ENCODE data around the gene TSPAN13. TPM values are rescaled to one million over a fixed set of nuclear protein-coding genes. Genes with fewer than 3 reads are reported as not detected.

TSPAN13 gene
- 10.5 TPM for total RNA-seq
- polyA plus RNA-seq = 51.9 TPM
- long read RNA-seq, donor 1, partial matches to known transcripts = 0 of 3 reads
- long read RNA-seq, donor 1, other reads (novel, unspliced or antisense) = 0 of 3 reads
- long read RNA-seq, donor 2 = 0 reads
- long read RNA-seq, donor 3, transcript TSPAN13-201 (6 exons, 2,093 nt) = major isoform, 14 of 14 reads
- long read RNA-seq, donor 3, partial matches to known transcripts = 0 of 14 reads
- long read RNA-seq, donor 3, other reads (novel, unspliced or antisense) = 0 of 14 reads
- long read RNA-seq, donor 4, transcript TSPAN13-201 (6 exons, 2,093 nt) = major isoform, 10 of 10 reads
- long read RNA-seq, donor 4, partial matches to known transcripts = 0 of 10 reads
- long read RNA-seq, donor 4, other reads (novel, unspliced or antisense) = 0 of 10 reads
- long read RNA-seq, donor 5, transcript TSPAN13-201 (6 exons, 2,093 nt) = major isoform, 22 of 22 reads
- long read RNA-seq, donor 5, partial matches to known transcripts = 0 of 22 reads
- long read RNA-seq, donor 5, other reads (novel, unspliced or antisense) = 0 of 22 reads
- long read RNA-seq, donor 6, transcript TSPAN13-201 (6 exons, 2,093 nt) = major isoform, 9 of 9 reads
- long read RNA-seq, donor 6, partial matches to known transcripts = 0 of 9 reads
- long read RNA-seq, donor 6, other reads (novel, unspliced or antisense) = 0 of 9 reads
- long read RNA-seq, donor 7, transcript TSPAN13-201 (6 exons, 2,093 nt) = major isoform, 12 of 12 reads
- long read RNA-seq, donor 7, partial matches to known transcripts = 0 of 12 reads
- long read RNA-seq, donor 7, other reads (novel, unspliced or antisense) = 0 of 12 reads
- long read RNA-seq, donor 8, transcript TSPAN13-201 (6 exons, 2,093 nt) = major isoform, 8 of 8 reads
- long read RNA-seq, donor 8, partial matches to known transcripts = 0 of 8 reads
- long read RNA-seq, donor 8, other reads (novel, unspliced or antisense) = 0 of 8 reads
- long read RNA-seq, donor 9, transcript TSPAN13-201 (6 exons, 2,093 nt) = major isoform, 8 of 8 reads
- long read RNA-seq, donor 9, partial matches to known transcripts = 0 of 8 reads
- long read RNA-seq, donor 9, other reads (novel, unspliced or antisense) = 0 of 8 reads
- long read RNA-seq, donor 10, transcript TSPAN13-201 (6 exons, 2,093 nt) = major isoform, 11 of 11 reads
- long read RNA-seq, donor 10, partial matches to known transcripts = 0 of 11 reads
- long read RNA-seq, donor 10, other reads (novel, unspliced or antisense) = 0 of 11 reads

DNA sequence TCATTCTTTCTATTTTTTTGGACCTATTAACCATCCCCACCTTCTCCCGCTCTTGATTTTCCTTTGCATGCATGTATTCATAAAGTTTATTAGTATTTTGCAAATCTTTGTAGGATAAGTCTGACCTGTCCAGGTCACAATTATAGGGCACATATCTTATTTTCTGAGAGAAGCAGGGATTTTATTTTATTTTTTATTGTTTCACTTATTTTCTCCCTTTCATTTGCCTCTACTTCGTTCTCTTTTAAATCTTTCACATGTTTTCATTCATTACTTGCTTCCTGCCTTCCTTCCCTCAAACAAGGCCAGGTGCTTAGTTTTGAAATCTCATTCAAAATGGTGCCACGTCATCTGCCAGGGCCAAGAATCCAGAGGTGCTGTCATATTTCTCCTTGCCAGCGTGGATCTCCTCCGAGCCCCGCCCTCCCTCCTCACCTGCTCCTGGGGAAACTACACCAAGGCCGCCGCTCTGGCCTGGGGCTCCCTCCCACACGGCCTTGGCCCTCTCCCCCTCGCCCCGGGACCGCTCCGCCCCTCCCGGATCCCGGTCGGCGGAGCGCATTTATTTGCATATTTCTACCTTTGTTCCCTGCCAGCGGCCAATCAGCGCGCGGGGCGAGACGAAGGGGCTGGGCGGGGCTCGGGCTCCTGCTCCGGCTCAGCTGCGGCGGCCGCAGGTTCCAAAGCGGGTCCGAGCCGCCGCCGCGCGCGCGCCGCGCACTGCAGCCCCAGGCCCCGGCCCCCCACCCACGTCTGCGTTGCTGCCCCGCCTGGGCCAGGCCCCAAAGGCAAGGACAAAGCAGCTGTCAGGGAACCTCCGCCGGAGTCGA, at the start of gene TSPAN13:
Gene TSPAN13 (plus strand): TSS at position 654 of the 830 bp plus-strand sequence. CDS start 213 bp downstream, outside the sequence.
- H3K9me3 ChIP-seq (ENCODE audit: control insufficient read depth in 2 of 2, insufficient read depth in 1 of 2, low read length in 1 of 2) = no peaks in the 10 kb centered on the region
- H3K4me3 ChIP-seq (ENCODE audit: low read length in 2 of 2) = peak within 1 kb of the TSS; percentile 68 to 76
- H3K27me3 ChIP-seq (ENCODE audit: control insufficient read depth in 2 of 2, insufficient read depth in 1 of 2, low read length in 1 of 2) = peaks cover 4 to 16% of the 10 kb centered on the region in 2 donors
- peak; percentile 47 to 90 (median 78) for DNase-seq (ENCODE audit: low read depth in 6 of 9, low spot score in 9 of 9)
- no peaks in the 10 kb centered on the region for H3K36me3 ChIP-seq (ENCODE audit: control insufficient read depth in 2 of 2, insufficient read depth in 2 of 2, low read length in 1 of 2)
- H3K4me1 ChIP-seq (ENCODE audit: control insufficient read depth in 2 of 2, insufficient read depth in 2 of 2, low read length in 2 of 2) = peaks cover 8 to 11% of the 10 kb centered on the region in 2 donors
- WGBS = 3% methylated on average over 48 of the region's 48 CpGs
- H3K27ac ChIP-seq (ENCODE audit: low read depth in 1 of 2, low read length in 1 of 2) = peak within 1 kb of the TSS; percentile 31 to 49

- Histone ChIP-seq H3K4me3 (ENCODE audit: low read length in 2 of 2) (no peak overlapping the region), H3K36me3 (ENCODE audit: control insufficient read depth in 2 of 2, insufficient read depth in 2 of 2, low read length in 1 of 2) (peaks cover 4 to 18% of the 10 kb centered on the region in 2 donors), H3K9me3 (ENCODE audit: control insufficient read depth in 2 of 2, insufficient read depth in 1 of 2, low read length in 1 of 2) (no peaks in the 10 kb centered on the region), H3K27ac (ENCODE audit: low read depth in 1 of 2, low read length in 1 of 2) (no peak overlapping the region), H3K27me3 (ENCODE audit: control insufficient read depth in 2 of 2, insufficient read depth in 1 of 2, low read length in 1 of 2) (no peaks in the 10 kb centered on the region), H3K4me1 (ENCODE audit: control insufficient read depth in 2 of 2, insufficient read depth in 2 of 2, low read length in 2 of 2) (no peaks in the 10 kb centered on the region)
- DNase-seq (ENCODE audit: low read depth in 6 of 9, low spot score in 9 of 9) = no peak
- WGBS = 98% methylated on average over 4 of the region's 4 CpGs
Observed at GRCh38 chr7:16708511-16708910, 45.0 kb upstream of the TSPAN13 start.

DNA sequence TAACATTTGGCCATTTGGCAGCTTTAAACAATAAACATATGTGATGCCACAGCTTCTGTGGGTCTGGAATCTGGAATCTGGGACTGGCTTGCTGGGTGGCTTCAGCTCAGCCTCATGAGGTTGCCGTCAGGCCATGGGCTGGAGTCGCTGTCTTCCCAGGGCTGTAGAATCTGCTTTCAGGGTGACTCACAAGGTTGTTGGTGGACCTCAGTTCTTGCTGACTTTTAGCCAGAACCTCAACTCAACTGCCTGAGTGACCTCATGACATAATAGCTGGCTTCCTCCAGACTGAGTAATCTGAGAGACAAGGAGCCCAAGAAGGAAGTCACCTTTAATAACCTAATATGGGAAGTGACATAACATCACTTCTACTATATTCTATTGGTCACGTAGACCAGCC, 44.6 kb upstream of the TSPAN13 start:
- Histone ChIP-seq H3K36me3 (ENCODE audit: control insufficient read depth in 2 of 2, insufficient read depth in 2 of 2, low read length in 1 of 2) (peaks cover 4 to 15% of the 10 kb centered on the region in 2 donors), H3K4me1 (ENCODE audit: control insufficient read depth in 2 of 2, insufficient read depth in 2 of 2, low read length in 2 of 2) (no peaks in the 10 kb centered on the region), H3K4me3 (ENCODE audit: low read length in 2 of 2) (no peak overlapping the region), H3K9me3 (ENCODE audit: control insufficient read depth in 2 of 2, insufficient read depth in 1 of 2, low read length in 1 of 2) (no peaks in the 10 kb centered on the region), H3K27me3 (ENCODE audit: control insufficient read depth in 2 of 2, insufficient read depth in 1 of 2, low read length in 1 of 2) (no peaks in the 10 kb centered on the region), H3K27ac (ENCODE audit: low read depth in 1 of 2, low read length in 1 of 2) (no peak overlapping the region)
- DNase-seq (ENCODE audit: low read depth in 6 of 9, low spot score in 9 of 9) = no peak
- WGBS = 97% methylated on average over 3 of the region's 3 CpGs

DNA sequence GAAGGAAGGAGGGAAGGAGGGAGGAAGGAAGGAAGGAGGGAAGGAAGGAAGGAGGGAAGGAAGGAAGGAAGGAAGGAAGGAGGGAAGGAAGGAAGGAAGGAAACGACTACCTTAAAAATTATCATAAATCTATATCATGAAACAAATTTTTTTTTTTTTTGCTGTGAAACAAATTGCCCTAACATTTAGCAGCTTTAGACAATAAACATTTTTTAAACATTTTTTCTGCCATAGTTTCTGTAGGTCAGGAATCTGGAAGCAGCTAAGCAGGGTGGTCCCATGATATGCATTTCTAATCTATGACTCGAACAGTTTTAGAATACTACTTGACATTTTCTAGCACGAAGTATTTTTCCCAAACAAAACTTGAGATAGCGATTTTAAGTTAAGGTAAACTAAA, 42.9 kb upstream of the TSPAN13 start:
- no peak overlapping the region for H3K27ac ChIP-seq (ENCODE audit: low read depth in 1 of 2, low read length in 1 of 2)
- H3K4me3 ChIP-seq (ENCODE audit: low read length in 2 of 2) = no peak overlapping the region
- H3K9me3 ChIP-seq (ENCODE audit: control insufficient read depth in 2 of 2, insufficient read depth in 1 of 2, low read length in 1 of 2) = no peaks in the 10 kb centered on the region
- no peak for DNase-seq (ENCODE audit: low read depth in 6 of 9, low spot score in 9 of 9)
- peaks cover 4 to 10% of the 10 kb centered on the region in 2 donors for H3K36me3 ChIP-seq (ENCODE audit: control insufficient read depth in 2 of 2, insufficient read depth in 2 of 2, low read length in 1 of 2)
- no peaks in the 10 kb centered on the region for H3K27me3 ChIP-seq (ENCODE audit: control insufficient read depth in 2 of 2, insufficient read depth in 1 of 2, low read length in 1 of 2)
- WGBS = 95% methylated on average over 4 of the region's 4 CpGs
- H3K4me1 ChIP-seq (ENCODE audit: control insufficient read depth in 2 of 2, insufficient read depth in 2 of 2, low read length in 2 of 2) = no peaks in the 10 kb centered on the region

DNA sequence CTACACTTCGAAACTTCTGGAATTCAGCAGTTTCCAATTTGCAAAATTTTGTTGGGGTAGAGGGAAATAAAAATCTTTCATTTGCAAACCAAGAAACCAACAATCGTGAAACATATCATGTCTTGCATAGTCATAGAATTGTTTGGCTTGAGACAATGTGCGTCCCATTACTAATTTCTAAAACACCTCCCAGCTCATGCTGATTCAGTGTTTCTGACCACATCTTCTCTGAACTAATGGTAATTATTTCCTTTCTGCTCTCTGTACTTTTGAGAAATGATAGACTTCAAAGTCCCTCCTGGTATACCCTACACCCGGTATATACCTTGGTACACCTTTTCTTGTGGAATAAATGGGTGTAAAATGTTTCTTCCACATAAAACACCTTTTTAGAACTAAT, 41.8 kb upstream of the TSPAN13 start:
- no peaks in the 10 kb centered on the region for H3K27me3 ChIP-seq (ENCODE audit: control insufficient read depth in 2 of 2, insufficient read depth in 1 of 2, low read length in 1 of 2)
- H3K9me3 ChIP-seq (ENCODE audit: control insufficient read depth in 2 of 2, insufficient read depth in 1 of 2, low read length in 1 of 2) = no peaks in the 10 kb centered on the region
- H3K36me3 ChIP-seq (ENCODE audit: control insufficient read depth in 2 of 2, insufficient read depth in 2 of 2, low read length in 1 of 2) = peaks cover 0 to 4% of the 10 kb centered on the region in 2 donors
- H3K27ac ChIP-seq (ENCODE audit: low read depth in 1 of 2, low read length in 1 of 2) = no peak overlapping the region
- WGBS = 93% methylated on average over 4 of the region's 4 CpGs
- H3K4me1 ChIP-seq (ENCODE audit: control insufficient read depth in 2 of 2, insufficient read depth in 2 of 2, low read length in 2 of 2) = no peaks in the 10 kb centered on the region
- DNase-seq (ENCODE audit: low read depth in 6 of 9, low spot score in 9 of 9) = no peak
- no peak overlapping the region for H3K4me3 ChIP-seq (ENCODE audit: low read length in 2 of 2)

GRCh38 chr7:16712916-16713315, 40.6 kb upstream of the TSPAN13 start:
- 99% methylated on average over 4 of the region's 4 CpGs for WGBS
- H3K9me3 ChIP-seq (ENCODE audit: control insufficient read depth in 2 of 2, insufficient read depth in 1 of 2, low read length in 1 of 2) = no peaks in the 10 kb centered on the region
- H3K36me3 ChIP-seq (ENCODE audit: control insufficient read depth in 2 of 2, insufficient read depth in 2 of 2, low read length in 1 of 2) = peaks cover 0 to 4% of the 10 kb centered on the region in 2 donors
- DNase-seq (ENCODE audit: low read depth in 6 of 9, low spot score in 9 of 9) = no peak
- H3K27me3 ChIP-seq (ENCODE audit: control insufficient read depth in 2 of 2, insufficient read depth in 1 of 2, low read length in 1 of 2) = no peaks in the 10 kb centered on the region
- H3K4me3 ChIP-seq (ENCODE audit: low read length in 2 of 2) = no peak overlapping the region
- no peak overlapping the region for H3K27ac ChIP-seq (ENCODE audit: low read depth in 1 of 2, low read length in 1 of 2)
- no peaks in the 10 kb centered on the region for H3K4me1 ChIP-seq (ENCODE audit: control insufficient read depth in 2 of 2, insufficient read depth in 2 of 2, low read length in 2 of 2)

DNA sequence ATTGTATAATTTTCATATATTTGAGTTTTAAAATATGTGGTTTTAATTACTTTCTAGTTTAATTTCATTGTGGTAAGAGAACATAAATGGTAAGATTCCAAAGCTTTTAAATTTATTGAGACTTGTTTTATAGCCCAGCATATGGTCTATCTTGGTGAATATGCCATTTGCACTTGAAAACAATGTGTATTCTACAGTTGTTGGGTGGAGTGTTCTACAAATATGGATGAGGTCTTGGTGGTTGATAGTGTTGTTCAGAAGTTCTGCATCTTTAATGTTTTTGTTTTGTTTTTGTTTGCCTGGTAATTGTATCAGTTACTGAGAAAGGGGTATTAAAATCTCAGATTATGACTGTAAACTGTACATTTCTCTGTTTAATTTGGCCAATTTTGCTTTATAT, 37.6 kb upstream of the TSPAN13 start:
- no peaks in the 10 kb centered on the region for H3K9me3 ChIP-seq (ENCODE audit: control insufficient read depth in 2 of 2, insufficient read depth in 1 of 2, low read length in 1 of 2)
- H3K4me1 ChIP-seq (ENCODE audit: control insufficient read depth in 2 of 2, insufficient read depth in 2 of 2, low read length in 2 of 2) = no peaks in the 10 kb centered on the region
- H3K4me3 ChIP-seq (ENCODE audit: low read length in 2 of 2) = no peak overlapping the region
- H3K27ac ChIP-seq (ENCODE audit: low read depth in 1 of 2, low read length in 1 of 2) = no peak overlapping the region
- H3K27me3 ChIP-seq (ENCODE audit: control insufficient read depth in 2 of 2, insufficient read depth in 1 of 2, low read length in 1 of 2) = no peaks in the 10 kb centered on the region
- no peak for DNase-seq (ENCODE audit: low read depth in 6 of 9, low spot score in 9 of 9)
- H3K36me3 ChIP-seq (ENCODE audit: control insufficient read depth in 2 of 2, insufficient read depth in 2 of 2, low read length in 1 of 2) = no peaks in the 10 kb centered on the region

GRCh38 chr7:16718111-16718656, 35.4 kb upstream of the TSPAN13 start:
- H3K4me3 ChIP-seq (ENCODE audit: low read length in 2 of 2) = no peak overlapping the region
- no peaks in the 10 kb centered on the region for H3K4me1 ChIP-seq (ENCODE audit: control insufficient read depth in 2 of 2, insufficient read depth in 2 of 2, low read length in 2 of 2)
- no peaks in the 10 kb centered on the region for H3K27me3 ChIP-seq (ENCODE audit: control insufficient read depth in 2 of 2, insufficient read depth in 1 of 2, low read length in 1 of 2)
- H3K36me3 ChIP-seq (ENCODE audit: control insufficient read depth in 2 of 2, insufficient read depth in 2 of 2, low read length in 1 of 2) = no peaks in the 10 kb centered on the region
- H3K27ac ChIP-seq (ENCODE audit: low read depth in 1 of 2, low read length in 1 of 2) = no peak overlapping the region
- H3K9me3 ChIP-seq (ENCODE audit: control insufficient read depth in 2 of 2, insufficient read depth in 1 of 2, low read length in 1 of 2) = no peaks in the 10 kb centered on the region
- 98% methylated on average over 3 of the region's 3 CpGs for WGBS
- no peak for DNase-seq (ENCODE audit: low read depth in 6 of 9, low spot score in 9 of 9)

Data from thymus (tissue), 14 donors.